ENCODE data around the gene SNCB. TPM values are rescaled to one million over a fixed set of nuclear protein-coding genes. Genes with fewer than 3 reads are reported as not detected.
A peak's percentile ranks its signal among the peaks of the same experiment; 100 is the strongest.
"Not testable (repeated sequence)": the region's sequence is repeated elsewhere in the genome, so short reads cannot be mapped to it uniquely, and the experiment has no call there.

SNCB gene
- total and polyA plus RNA-seq, 4 donors, result 13.6 to 271 (median 157) TPM

GRCh38 chr5:176608937-176609723 is 21.2 kb downstream of the SNCB start:
- peaks cover 40% of the 10 kb centered on the region for H3K4me1 ChIP-seq (ENCODE audit: control insufficient read depth, insufficient read depth, low read length)
- WGBS (ENCODE audit: insufficient coverage), result 11% methylated on average over 43 of the region's 46 CpGs
- H3K9me3 ChIP-seq (ENCODE audit: control insufficient read depth, insufficient read depth, low read length), result no peaks in the 10 kb centered on the region
- H3K36me3 ChIP-seq (ENCODE audit: control insufficient read depth, insufficient read depth, low read length), result peaks cover 4% of the 10 kb centered on the region
- no peak overlapping the region for H3K27ac ChIP-seq (ENCODE audit: low read depth, low read length)
- peak overlapping the region; percentile 36 for H3K4me3 ChIP-seq (ENCODE audit: low read depth, low read length)
- peak in 2 of 6 donors; percentile 62 to 74 for DNase-seq (ENCODE audit: low read depth in 4 of 6, low spot score in 6 of 6)
- no peaks in the 10 kb centered on the region for H3K27me3 ChIP-seq (ENCODE audit: control insufficient read depth, insufficient read depth, low read length)

DNA sequence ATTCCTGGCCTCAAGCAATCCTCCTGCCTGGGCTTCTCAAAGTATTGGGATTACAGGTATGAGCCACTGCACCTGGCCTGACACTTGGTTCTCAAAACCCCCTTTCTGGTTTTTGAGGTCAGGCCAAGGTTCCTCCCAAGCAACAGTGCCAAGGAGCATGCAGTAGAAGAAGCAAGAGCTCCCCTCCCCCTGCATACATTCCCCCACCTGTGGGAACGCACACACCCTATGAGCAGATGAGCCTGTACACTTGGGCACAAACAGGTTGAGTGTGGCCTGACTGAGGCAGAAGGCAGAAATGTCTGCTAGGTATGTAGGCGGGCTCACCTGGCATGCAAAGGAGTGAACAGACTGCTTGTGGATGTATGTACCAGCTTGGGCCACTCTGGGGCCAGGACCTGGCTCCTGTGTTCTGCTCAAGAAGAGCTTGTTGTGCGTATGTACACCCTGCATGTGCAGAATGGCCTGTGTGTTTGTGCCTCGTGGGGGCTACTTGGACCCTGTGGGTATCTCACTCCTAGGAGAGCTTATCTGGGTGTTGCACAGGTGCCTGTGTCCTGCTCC is 22.1 kb downstream of the SNCB start:
- 88% methylated on average over 4 of the region's 4 CpGs for WGBS (ENCODE audit: insufficient coverage)
- no peak for DNase-seq (ENCODE audit: low read depth in 4 of 6, low spot score in 6 of 6)
- Histone ChIP-seq H3K9me3 (ENCODE audit: control insufficient read depth, insufficient read depth, low read length) (no peaks in the 10 kb centered on the region), H3K4me1 (ENCODE audit: control insufficient read depth, insufficient read depth, low read length) (peaks cover 31% of the 10 kb centered on the region), H3K36me3 (ENCODE audit: control insufficient read depth, insufficient read depth, low read length) (peaks cover 4% of the 10 kb centered on the region), H3K4me3 (ENCODE audit: low read depth, low read length) (no peak overlapping the region), H3K27ac (ENCODE audit: low read depth, low read length) (no peak overlapping the region), H3K27me3 (ENCODE audit: control insufficient read depth, insufficient read depth, low read length) (no peaks in the 10 kb centered on the region)

DNA sequence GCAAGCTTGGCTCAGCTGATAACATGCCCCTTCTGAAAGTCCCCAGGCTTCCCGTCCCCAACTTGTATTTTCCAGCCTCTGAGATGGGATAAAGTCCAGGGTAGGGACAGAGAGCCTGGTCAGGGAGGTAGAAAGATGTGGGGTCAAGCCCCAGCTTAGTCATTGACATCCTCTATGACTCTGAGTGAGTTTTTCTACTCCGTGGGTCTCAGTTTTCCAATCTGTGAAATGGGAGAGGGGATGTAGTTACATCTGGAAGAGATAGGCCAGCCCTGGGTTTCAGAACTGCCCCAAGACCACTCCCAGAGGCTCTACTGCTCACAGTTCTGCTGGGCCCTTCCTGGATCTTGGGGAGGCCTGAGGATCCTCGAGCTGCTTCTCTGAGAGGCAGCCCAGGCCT is 23.5 kb downstream of the SNCB start:
- no peak overlapping the region for H3K4me3 ChIP-seq (ENCODE audit: low read depth, low read length)
- DNase-seq (ENCODE audit: low read depth in 4 of 6, low spot score in 6 of 6), result no peak
- H3K9me3 ChIP-seq (ENCODE audit: control insufficient read depth, insufficient read depth, low read length), result no peaks in the 10 kb centered on the region
- H3K27ac ChIP-seq (ENCODE audit: low read depth, low read length), result no peak overlapping the region
- no peaks in the 10 kb centered on the region for H3K27me3 ChIP-seq (ENCODE audit: control insufficient read depth, insufficient read depth, low read length)
- 100% methylated on average over 1 of the region's 3 CpGs for WGBS (ENCODE audit: insufficient coverage)
- H3K4me1 ChIP-seq (ENCODE audit: control insufficient read depth, insufficient read depth, low read length), result peaks cover 28% of the 10 kb centered on the region
- peaks cover 7% of the 10 kb centered on the region for H3K36me3 ChIP-seq (ENCODE audit: control insufficient read depth, insufficient read depth, low read length)

DNA sequence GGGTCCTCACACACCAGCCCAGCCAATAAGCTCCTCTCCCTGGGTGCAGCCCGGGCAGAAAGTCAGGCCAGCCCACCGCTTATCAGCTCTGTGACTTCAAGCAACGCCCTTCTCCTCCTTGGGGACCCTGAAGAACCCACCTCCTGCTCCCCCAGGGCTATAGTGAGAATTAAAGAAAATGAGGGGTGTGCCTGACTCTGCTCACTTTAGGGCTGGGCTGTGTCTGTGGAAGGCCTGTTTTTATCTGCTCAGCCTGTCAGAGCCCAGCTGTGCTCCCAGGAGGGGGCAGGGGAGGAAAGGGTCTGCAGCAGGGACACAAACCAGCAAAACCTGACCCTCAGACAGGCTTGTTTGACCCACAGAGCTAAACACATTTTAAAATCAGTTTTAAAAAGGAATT is 24.3 kb downstream of the SNCB start:
- Histone ChIP-seq H3K9me3 (ENCODE audit: control insufficient read depth, insufficient read depth, low read length) (no peaks in the 10 kb centered on the region), H3K27me3 (ENCODE audit: control insufficient read depth, insufficient read depth, low read length) (no peaks in the 10 kb centered on the region), H3K27ac (ENCODE audit: low read depth, low read length) (no peak overlapping the region), H3K4me1 (ENCODE audit: control insufficient read depth, insufficient read depth, low read length) (peaks cover 30% of the 10 kb centered on the region), H3K36me3 (ENCODE audit: control insufficient read depth, insufficient read depth, low read length) (peaks cover 7% of the 10 kb centered on the region), H3K4me3 (ENCODE audit: low read depth, low read length) (no peak overlapping the region)
- no peak for DNase-seq (ENCODE audit: low read depth in 4 of 6, low spot score in 6 of 6)
- 33% methylated on average over 1 of the region's 3 CpGs for WGBS (ENCODE audit: insufficient coverage)

- Histone ChIP-seq H3K4me3 (ENCODE audit: low read depth, low read length) (no peak overlapping the region), H3K27me3 (ENCODE audit: control insufficient read depth, insufficient read depth, low read length) (no peaks in the 10 kb centered on the region), H3K4me1 (ENCODE audit: control insufficient read depth, insufficient read depth, low read length) (peaks cover 14% of the 10 kb centered on the region), H3K27ac (ENCODE audit: low read depth, low read length) (no peak overlapping the region), H3K9me3 (ENCODE audit: control insufficient read depth, insufficient read depth, low read length) (no peaks in the 10 kb centered on the region), H3K36me3 (ENCODE audit: control insufficient read depth, insufficient read depth, low read length) (peaks cover 24% of the 10 kb centered on the region)
- no peak for DNase-seq (ENCODE audit: low read depth in 4 of 6, low spot score in 6 of 6)
- 38% methylated on average over 2 of the region's 2 CpGs for WGBS (ENCODE audit: insufficient coverage)
These were observed 27.2 kb downstream of the SNCB start for GRCh38 chr5:176603091-176603490.

GRCh38 chr5:176601901-176602482 is 28.3 kb downstream of the SNCB start:
- no peaks in the 10 kb centered on the region for H3K9me3 ChIP-seq (ENCODE audit: control insufficient read depth, insufficient read depth, low read length)
- no peak overlapping the region for H3K27ac ChIP-seq (ENCODE audit: low read depth, low read length)
- no peaks in the 10 kb centered on the region for H3K27me3 ChIP-seq (ENCODE audit: control insufficient read depth, insufficient read depth, low read length)
- peak in 1 of 6 donors; percentile 43 for DNase-seq (ENCODE audit: low read depth in 4 of 6, low spot score in 6 of 6)
- H3K4me1 ChIP-seq (ENCODE audit: control insufficient read depth, insufficient read depth, low read length), result peaks cover 14% of the 10 kb centered on the region
- peaks cover 33% of the 10 kb centered on the region for H3K36me3 ChIP-seq (ENCODE audit: control insufficient read depth, insufficient read depth, low read length)
- no peak overlapping the region for H3K4me3 ChIP-seq (ENCODE audit: low read depth, low read length)
- WGBS (ENCODE audit: insufficient coverage), result 65% methylated on average over 11 of the region's 12 CpGs

- not testable (repeated sequence) for H3K4me1 ChIP-seq (ENCODE audit: control insufficient read depth, insufficient read depth, low read length); H3K27me3 ChIP-seq (ENCODE audit: control insufficient read depth, insufficient read depth, low read length); H3K4me3 ChIP-seq (ENCODE audit: low read depth, low read length); H3K27ac ChIP-seq (ENCODE audit: low read depth, low read length); DNase-seq (ENCODE audit: low read depth in 4 of 6, low spot score in 6 of 6); H3K9me3 ChIP-seq (ENCODE audit: control insufficient read depth, insufficient read depth, low read length)
- 87% methylated on average over 19 of the region's 19 CpGs for WGBS (ENCODE audit: insufficient coverage)
- peaks cover 47% of the 10 kb centered on the region for H3K36me3 ChIP-seq (ENCODE audit: control insufficient read depth, insufficient read depth, low read length)
These were observed 30.4 kb downstream of the SNCB start for GRCh38 chr5:176599749-176600430.

DNA sequence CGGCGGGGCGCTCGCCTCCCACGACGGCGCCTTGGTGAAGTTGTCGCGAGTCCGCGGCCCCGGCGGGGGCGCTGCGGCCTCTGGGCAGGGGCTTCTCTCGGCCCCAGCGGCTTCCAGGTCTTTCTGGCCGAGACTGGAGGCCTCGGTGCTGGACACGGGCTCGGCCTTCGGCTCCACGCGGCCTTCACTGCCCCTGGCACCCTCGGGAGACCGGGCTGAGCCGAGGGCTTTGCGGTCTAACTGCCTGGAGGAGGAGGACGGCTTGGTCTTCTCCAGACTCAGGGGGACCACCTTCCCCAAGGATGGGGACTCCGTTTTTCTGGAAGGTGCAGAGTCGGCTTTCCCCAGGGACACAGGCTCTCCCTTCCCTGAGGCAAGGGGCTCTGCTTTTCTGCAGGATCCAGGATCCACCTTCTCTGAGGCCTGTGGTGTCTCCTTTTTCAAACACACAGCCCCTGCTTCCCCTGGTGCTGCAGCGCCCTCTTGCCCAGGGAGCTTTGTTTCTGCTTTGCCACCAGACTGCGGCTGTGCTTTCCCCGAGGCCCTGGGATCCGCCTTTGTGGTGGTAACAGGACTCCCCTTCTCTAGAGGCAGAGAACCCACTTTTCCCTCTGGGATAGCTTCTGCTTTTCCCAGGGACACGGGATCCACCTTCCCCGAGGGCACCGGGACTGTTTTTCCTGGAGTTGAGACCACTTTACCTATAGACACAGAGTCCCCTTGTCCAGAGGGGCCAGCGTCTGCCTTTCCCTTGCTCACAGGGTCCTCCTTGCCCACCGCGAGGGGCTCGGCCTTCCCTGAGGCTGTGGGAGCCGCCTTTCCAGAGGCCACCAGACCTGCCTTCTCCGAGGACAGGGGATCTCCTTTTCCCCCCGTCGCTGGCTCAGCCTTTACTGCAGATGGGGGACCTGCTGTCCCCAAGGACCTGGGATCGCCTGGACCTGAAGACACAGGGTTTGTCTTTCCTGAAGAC is 32.6 kb downstream of the SNCB start:
- H3K4me3 ChIP-seq (ENCODE audit: low read depth, low read length), result no peak overlapping the region
- H3K4me1 ChIP-seq (ENCODE audit: control insufficient read depth, insufficient read depth, low read length), result peaks cover 3% of the 10 kb centered on the region
- no peak overlapping the region for H3K27ac ChIP-seq (ENCODE audit: low read depth, low read length)
- no peaks in the 10 kb centered on the region for H3K9me3 ChIP-seq (ENCODE audit: control insufficient read depth, insufficient read depth, low read length)
- H3K27me3 ChIP-seq (ENCODE audit: control insufficient read depth, insufficient read depth, low read length), result no peaks in the 10 kb centered on the region
- peaks cover 62% of the 10 kb centered on the region for H3K36me3 ChIP-seq (ENCODE audit: control insufficient read depth, insufficient read depth, low read length)
- 76% methylated on average over 47 of the region's 47 CpGs for WGBS (ENCODE audit: insufficient coverage)
- DNase-seq (ENCODE audit: low read depth in 4 of 6, low spot score in 6 of 6), result no peak
